Measurements from ENCODE around the gene BCL2L2. TPM values are rescaled to one million over a fixed set of nuclear protein-coding genes. Genes with fewer than 3 reads are reported as not detected.
"Not testable (repeated sequence)": the region's sequence is repeated elsewhere in the genome, so short reads cannot be mapped to it uniquely, and the experiment has no call there.

The BCL2L2 gene
- total RNA-seq, 4 donors from 2014 or later = 23.9 to 49.0 (median 43.0) TPM

GRCh38 chr14:23269193-23269592 lies 37.4 kb upstream of the BCL2L2 start:
- no peak for TF ChIP-seq POLR2AphosphoS5 (IDR thresholded peaks at IDR 0.05)
- TF ChIP-seq POLR2A (IDR thresholded peaks at IDR 0.05) = no peak
- TF ChIP-seq EP300 (IDR thresholded peaks at IDR 0.05; ENCODE audit: low read depth) = no peak
- TF ChIP-seq CTCF (IDR thresholded peaks at IDR 0.05) = no peak
- H3K27me3 ChIP-seq = no peaks in the 10 kb centered on the region
- H3K4me3 ChIP-seq = no peak overlapping the region
- no peaks in the 10 kb centered on the region for H3K4me1 ChIP-seq
- DNase-seq = no peak
- in situ Hi-C loops (cut with MboI; ENCODE audit: low pct_ligation_motif_present in 1 of 4, low pct_unique_long_range_greater_than_20kb in 1 of 4, low sequenced_read_pairs in 3 of 4) = loop anchor here in 1 of 4 donors (25.0 kb wide), 1 partner anchor 118 kb away; the partner anchor contains the start of gene CMTM5
- H3K27ac ChIP-seq = no peak overlapping the region
- WGBS, 2 donors (ENCODE audit: low coverage in 1 of 2) = 84 to 85% methylated on average over 7 of the region's 7 CpGs
- H3K36me3 ChIP-seq = no peaks in the 10 kb centered on the region
- intact Hi-C loops (cut with DNase I; ENCODE audit: low total_unique reads) = no loop called here
- H3K9me3 ChIP-seq = no peaks in the 10 kb centered on the region

- Histone ChIP-seq H3K9me3 (no peaks in the 10 kb centered on the region), H3K36me3 (no peaks in the 10 kb centered on the region), H3K27me3 (no peaks in the 10 kb centered on the region), H3K4me3 (no peak overlapping the region), H3K4me1 (no peaks in the 10 kb centered on the region), H3K27ac (no peak overlapping the region)
- in situ Hi-C loops (cut with MboI; ENCODE audit: low pct_ligation_motif_present in 1 of 4, low pct_unique_long_range_greater_than_20kb in 1 of 4, low sequenced_read_pairs in 3 of 4) (loop anchor here in 3 of 4 donors (25.0 kb wide), 1 partner anchor 163 kb away; the partner anchor contains the start of genes CEBPE (in 3 of the 3) and CIROP (in 3 of the 3)), intact Hi-C loops (cut with DNase I; ENCODE audit: low total_unique reads) (no loop called here)
- no peak for TF ChIP-seq CTCF (IDR thresholded peaks at IDR 0.05)
- no peak for TF ChIP-seq POLR2A (IDR thresholded peaks at IDR 0.05)
- no peak for TF ChIP-seq POLR2AphosphoS5 (IDR thresholded peaks at IDR 0.05)
- no peak for TF ChIP-seq EP300 (IDR thresholded peaks at IDR 0.05; ENCODE audit: low read depth)
- WGBS, 2 donors (ENCODE audit: low coverage in 1 of 2) = 80 to 94% methylated on average over 1 to 2 of the region's 2 CpGs
- DNase-seq = no peak
These were observed 31.2 kb upstream of the BCL2L2 start for GRCh38 chr14:23275412-23275811.

GRCh38 chr14:23277189-23277588 lies 29.4 kb upstream of the BCL2L2 start:
- in situ Hi-C loops (cut with MboI; ENCODE audit: low pct_ligation_motif_present in 1 of 4, low pct_unique_long_range_greater_than_20kb in 1 of 4, low sequenced_read_pairs in 3 of 4) (loop anchor here in 3 of 4 donors (25.0 kb wide), 1 partner anchor 165 kb away; the partner anchor contains the start of genes CEBPE (in 3 of the 3) and CIROP (in 3 of the 3)), intact Hi-C loops (cut with DNase I; ENCODE audit: low total_unique reads) (no loop called here)
- 58 to 70% methylated on average over 3 of the region's 3 CpGs for whole genome bisulfite sequencing, 2 donors (ENCODE audit: low coverage in 1 of 2)

GRCh38 chr14:23277928-23278327 lies 28.7 kb upstream of the BCL2L2 start:
- intact Hi-C loops (cut with DNase I; ENCODE audit: low total_unique reads) = not testable (repeated sequence)
- 88 to 94% methylated on average over 2 to 6 of the region's 6 CpGs for WGBS, 2 donors (ENCODE audit: low coverage in 1 of 2)

More at GRCh38 chr14:23277189-23277588, 29.4 kb upstream of the BCL2L2 start:
- Histone ChIP-seq H3K27ac (no peak overlapping the region), H3K9me3 (no peaks in the 10 kb centered on the region), H3K36me3 (peaks cover 0 to 2% (median 0%) of the 10 kb centered on the region in 4 donors), H3K4me3 (no peak overlapping the region), H3K27me3 (no peaks in the 10 kb centered on the region), H3K4me1 (no peaks in the 10 kb centered on the region)
- no peak for TF ChIP-seq POLR2AphosphoS5 (IDR thresholded peaks at IDR 0.05)
- TF ChIP-seq CTCF (IDR thresholded peaks at IDR 0.05) = no peak
- TF ChIP-seq EP300 (IDR thresholded peaks at IDR 0.05; ENCODE audit: low read depth) = no peak
- TF ChIP-seq POLR2A (IDR thresholded peaks at IDR 0.05) = no peak
- no peak for DNase-seq

More at GRCh38 chr14:23277928-23278327, 28.7 kb upstream of the BCL2L2 start:
- in situ Hi-C loops (cut with MboI; ENCODE audit: low pct_ligation_motif_present in 1 of 4, low pct_unique_long_range_greater_than_20kb in 1 of 4, low sequenced_read_pairs in 3 of 4) = loop anchor here in 3 of 4 donors (25.0 kb wide), 1 partner anchor 166 kb away; the partner anchor contains the start of genes CEBPE (in 3 of the 3) and CIROP (in 3 of the 3)
- H3K4me1 ChIP-seq, H3K27me3 ChIP-seq, H3K27ac ChIP-seq, H3K9me3 ChIP-seq, H3K4me3 ChIP-seq, DNase-seq, H3K36me3 ChIP-seq: not testable (repeated sequence)
